AG10803 (cell line): ENCODE data around the gene SCN4A.

Experiments used
- DNase-seq: peaks from one replicate; pipeline ENCODE4 v3.0.0; 2010; ENCODE audit warnings: low read depth
- H3K4me3 ChIP-seq: 2 replicates; pipeline ENCODE4 v1.5.1; 2011; ENCODE audit warnings: mild to moderate bottlenecking, low read length, control low read depth
- CTCF ChIP-seq: conservative IDR thresholded peaks from 2 replicates; pipeline ENCODE4 v1.5.1; 2011; ENCODE audit warnings: mild to moderate bottlenecking, low read length, control low read depth, inconsistent platforms

Gene SCN4A

GRCh38 chr17:63956296-63956920, 16.3 kb downstream of the SCN4A start:
- no peak overlapping the region for H3K4me3 ChIP-seq
- peak; percentile 66 for DNase-seq
- no peak for TF ChIP-seq CTCF

- TF ChIP-seq CTCF: no peak
- no peak overlapping the region for H3K4me3 ChIP-seq
- DNase-seq: no peak
These were observed 16.9 kb downstream of the SCN4A start for GRCh38 chr17:63955791-63956190.

- no peak for TF ChIP-seq CTCF
- DNase-seq: no peak
- H3K4me3 ChIP-seq: no peak overlapping the region
These were observed 17.5 kb downstream of the SCN4A start for GRCh38 chr17:63955232-63955631.

- no peak for DNase-seq
- no peak overlapping the region for H3K4me3 ChIP-seq
- TF ChIP-seq CTCF: no peak
These were observed 18.2 kb downstream of the SCN4A start for GRCh38 chr17:63954402-63955063.

GRCh38 chr17:63950940-63951907, 21.5 kb downstream of the SCN4A start:
- no peak for TF ChIP-seq CTCF
- DNase-seq: no peak
- H3K4me3 ChIP-seq: no peak overlapping the region

GRCh38 chr17:63949576-63950250, 23.0 kb downstream of the SCN4A start:
- TF ChIP-seq CTCF: no peak
- H3K4me3 ChIP-seq: no peak overlapping the region
- no peak for DNase-seq
